Ovary (tissue), 9 donors: Measurements from ENCODE around the gene MAD1L1. TPM values are rescaled to one million over a fixed set of nuclear protein-coding genes. Genes with fewer than 3 reads are reported as not detected.
A peak's percentile ranks its signal among the peaks of the same experiment; 100 is the strongest.

Source experiments
- DNase-seq, 5 donors: peaks; one replicate each; pipeline ENCODE4 v3.0.0-alpha.2; 2019 to 2020
- H3K27ac ChIP-seq, 2 donors: fragments of 200-600 bp; one replicate each; pipeline versions ENCODE4 v1.5.1 to v1.8.0; 2019 to 2022
- H3K27me3 ChIP-seq: fragments of 200-600 bp; one replicate; pipeline ENCODE4 v1.8.0; 2022
- H3K36me3 ChIP-seq: fragments of 200-600 bp; sonication (generic); one replicate; pipeline ENCODE4 v1.5.1; 2019
- H3K4me1 ChIP-seq: one replicate; pipeline ENCODE4 v1.8.1; 2013; ENCODE audit warnings: mild to moderate bottlenecking, moderate library complexity; ENCODE audit not compliant: insufficient read depth
- H3K4me3 ChIP-seq: fragments of 200-600 bp; sonication (generic); one replicate; pipeline ENCODE4 v1.5.1; 2017
- H3K9me3 ChIP-seq, 2 donors: fragments of 200-600 bp in 1 of 2; sonication (generic) in 1 of 2; one replicate each; pipeline versions ENCODE4 v1.5.1 to v1.8.1; 2013 to 2019; ENCODE audit warnings: mild to moderate bottlenecking in 1 of 2, moderate library complexity in 1 of 2
- CTCF ChIP-seq, 3 donors: fragments of 450-650 bp in 2 of 3; fragments of 200-600 bp in 1 of 3; IDR thresholded peaks; one replicate each; pipeline versions ENCODE4 v1.5.1 to v1.8.0; 2016 to 2022; ENCODE audit warnings: antibody characterized with exemption in 3 of 3, mild to moderate bottlenecking in 1 of 3
- EP300 ChIP-seq: sonication (generic); formaldehyde crosslinking; IDR thresholded peaks from one replicate; pipeline ENCODE4 v1.6.1; 2017; ENCODE audit warnings: antibody characterized with exemption
- POLR2A ChIP-seq: fragments of 450-650 bp; IDR thresholded peaks from one replicate; pipeline ENCODE4 v1.6.1; 2017; ENCODE audit warnings: antibody characterized with exemption, mild to moderate bottlenecking, moderate library complexity
- WGBS, 3 donors: extraction: QIAGEN DNeasy Blood & Tissue Kit in 1 of 3; methylation state at CpG; one replicate each; pipeline versions ENCODE4 v1.1.5 to v1.1.7; 2013 to 2017; 5-methylcytosine and 5-hydroxymethylcytosine counted together
- intact Hi-C, 4 donors: fragments of 100-400 bp; cut with DNase I; formaldehyde crosslinking; loops; one replicate each; pipeline versions ENCODE4 v1.11.0 to v1.15.1; 2022 to 2023
- polyA plus RNA-seq, 2 donors: library from polyadenylated mRNA; stranded (reverse); fragments of 200-250 nt in 1 of 2; fragments of 350-450 nt in 1 of 2; fragmentation: Illumina TruSeq in 1 of 2; extraction: RNeasy Lipid Tissue Mini Kit (QIAGEN cat#74804) in 1 of 2; gene quantifications; one replicate each; pipeline ENCODE4 v1.2.3, GENCODE V29; 2013 to 2014
- total RNA-seq, 7 donors: library from RNA; depleted of rRNA in 2 of 7; stranded (reverse); fragments of >200 nt in 2 of 7; fragmentation: NEBNext Ultra II Directional in 3 of 7; extraction: Animal tissue kit (Norgen Biotek cat#: 25700) in 3 of 7; gene quantifications; one replicate each; pipeline versions ENCODE4 v1.1.0 to v1.2.4, GENCODE V29; 2016 to 2023
- donor health status: DM: no; HTN: no; CAD: no; lungs with moderate emphysema.
- donor health status: DM: no; HTN: no; CAD: no.
- donor health status: Bipolar disorder and iron deficiency.
- donor health status: DM: yes; HTN: yes; CAD: no.
- donor health status: DM: no; HTN: no; CAD: no.
- donor health status: DM: yes; HTN: yes; CAD: no.

MAD1L1 gene
- total and polyA plus RNA-seq, 9 donors: 5.9 to 36.6 (median 22.8) TPM

GRCh38 chr7:2066251-2066919, 166.4 kb downstream of the MAD1L1 start:
- Histone ChIP-seq H3K27me3 (no peaks in the 10 kb centered on the region), H3K27ac (no peak overlapping the region), H3K4me1 (no peaks in the 10 kb centered on the region), H3K9me3 (no peaks in the 10 kb centered on the region), H3K36me3 (no peaks in the 10 kb centered on the region), H3K4me3 (no peak overlapping the region)
- intact Hi-C loops: no loop called here
- TF ChIP-seq EP300 (no peak), POLR2A (no peak), CTCF (IDR thresholded peaks at IDR 0.05) (no peak)
- 90 to 95% (median 93%) methylated on average over 28 of the region's 28 CpGs for WGBS, 3 donors
- DNase-seq: no peak

GRCh38 chr7:2065528-2065927, 167.2 kb downstream of the MAD1L1 start:
- H3K27ac ChIP-seq: no peak overlapping the region
- no peaks in the 10 kb centered on the region for H3K36me3 ChIP-seq
- intact Hi-C loops: no loop called here
- 86 to 93% (median 93%) methylated on average over 13 of the region's 13 CpGs for WGBS, 3 donors
- H3K9me3 ChIP-seq: no peaks in the 10 kb centered on the region
- TF ChIP-seq CTCF (IDR thresholded peaks at IDR 0.05) (no peak), POLR2A (no peak), EP300 (no peak)
- DNase-seq: no peak
- H3K4me3 ChIP-seq: no peak overlapping the region
- no peaks in the 10 kb centered on the region for H3K4me1 ChIP-seq
- H3K27me3 ChIP-seq: no peaks in the 10 kb centered on the region

GRCh38 chr7:2063563-2064260, 169.0 kb downstream of the MAD1L1 start:
- WGBS, 3 donors: 59 to 68% (median 61%) methylated on average over 24 of the region's 24 CpGs
- H3K4me1 ChIP-seq: no peaks in the 10 kb centered on the region
- no peaks in the 10 kb centered on the region for H3K9me3 ChIP-seq
- H3K36me3 ChIP-seq: no peaks in the 10 kb centered on the region
- intact Hi-C loops: no loop called here
- no peaks in the 10 kb centered on the region for H3K27me3 ChIP-seq
- TF ChIP-seq CTCF (IDR thresholded peaks at IDR 0.05) (no peak), POLR2A (no peak), EP300 (no peak)
- no peak overlapping the region for H3K27ac ChIP-seq
- DNase-seq: peak in 1 of 5 donors; percentile 44
- no peak overlapping the region for H3K4me3 ChIP-seq

GRCh38 chr7:2062648-2063047, 170.1 kb downstream of the MAD1L1 start:
- H3K27me3 ChIP-seq: no peaks in the 10 kb centered on the region
- H3K9me3 ChIP-seq: no peaks in the 10 kb centered on the region
- TF ChIP-seq EP300 (no peak), CTCF (IDR thresholded peaks at IDR 0.05) (no peak), POLR2A (no peak)
- 68 to 83% (median 73%) methylated on average over 11 of the region's 11 CpGs for WGBS, 3 donors
- H3K4me1 ChIP-seq: no peaks in the 10 kb centered on the region
- no peak overlapping the region for H3K4me3 ChIP-seq
- intact Hi-C loops: no loop called here
- H3K36me3 ChIP-seq: no peaks in the 10 kb centered on the region
- no peak overlapping the region for H3K27ac ChIP-seq
- no peak for DNase-seq
